Stimulated activated CD4-positive, alpha-beta T cell treated with anti-CD3 and anti-CD28 coated beads, Interleukin-2, amount 100 ng/mL, for 4 hours (primary cell): ENCODE measurements around the gene ARMH1.

ENCODE experiments used
- DNase-seq: peaks from one replicate; pipeline ENCODE4 v3.0.0-alpha.2; 2020; ENCODE audit warnings: low read depth

ARMH1 gene

GRCh38 chr1:44674113-44675000 lies at the start of gene ARMH1, which contains the start of gene TMEM53:
Gene ARMH1 (plus strand): TSS chr1:44674714. CDS start chr1:44689698, 14,984 bp downstream.
Gene TMEM53 (minus strand): TSS chr1:44674481. CDS start chr1:44674391, 90 bp downstream.
- DNase-seq: peak; percentile 94

- no peak for DNase-seq
These were observed 49.2 kb upstream of the ARMH1 start for GRCh38 chr1:44625348-44625747.

GRCh38 chr1:44628962-44629756 lies 45.4 kb upstream of the ARMH1 start:
- DNase-seq: no peak

- no peak for DNase-seq
These were observed 44.4 kb upstream of the ARMH1 start for GRCh38 chr1:44630116-44630515.

GRCh38 chr1:44631333-44631646 lies 43.2 kb upstream of the ARMH1 start:
- DNase-seq: no peak

- DNase-seq: peak; percentile 88
These were observed 42.6 kb upstream of the ARMH1 start for GRCh38 chr1:44631647-44632539.

- no peak for DNase-seq
These were observed 41.9 kb upstream of the ARMH1 start for GRCh38 chr1:44632598-44632997.

- no peak for DNase-seq
These were observed 39.8 kb upstream of the ARMH1 start for GRCh38 chr1:44634606-44635189.

- DNase-seq: no peak
These were observed 39.1 kb upstream of the ARMH1 start for GRCh38 chr1:44635439-44635838.

GRCh38 chr1:44636083-44636687 lies 38.3 kb upstream of the ARMH1 start:
- DNase-seq: no peak

GRCh38 chr1:44636688-44637598 lies 37.6 kb upstream of the ARMH1 start:
- DNase-seq: no peak

GRCh38 chr1:44637702-44638411 lies 36.7 kb upstream of the ARMH1 start:
- DNase-seq: no peak

- no peak for DNase-seq
These were observed 34.2 kb upstream of the ARMH1 start for GRCh38 chr1:44640200-44640853.

GRCh38 chr1:44641126-44642102 lies 33.1 kb upstream of the ARMH1 start:
- no peak for DNase-seq

- no peak for DNase-seq
These were observed 32.3 kb upstream of the ARMH1 start for GRCh38 chr1:44642255-44642654.

- DNase-seq: no peak
These were observed 31.6 kb upstream of the ARMH1 start for GRCh38 chr1:44642925-44643324.

- no peak for DNase-seq
These were observed 30.7 kb upstream of the ARMH1 start for GRCh38 chr1:44643721-44644334.
